Esophagus squamous epithelium (tissue), 4 donors: Measurements from ENCODE around the gene HECTD4.

Source experiments
- CTCF ChIP-seq, 6 experiments: fragments of 450-650 bp in 4 of 6; fragments of 200-600 bp in 2 of 6; sonication (generic) in 2 of 6; IDR thresholded peaks; one replicate each; pipeline ENCODE4 v1.5.1; 2016 to 2019; ENCODE audit warnings: antibody characterized with exemption in 6 of 6, mild to moderate bottlenecking in 4 of 6, moderate library complexity in 4 of 6
- POLR2A ChIP-seq, 4 donors: fragments of 450-650 bp; IDR thresholded peaks; one replicate each; pipeline ENCODE4 v1.6.1; 2017; ENCODE audit warnings: antibody characterized with exemption in 4 of 4, mild to moderate bottlenecking in 4 of 4, moderate library complexity in 3 of 4

DNA sequence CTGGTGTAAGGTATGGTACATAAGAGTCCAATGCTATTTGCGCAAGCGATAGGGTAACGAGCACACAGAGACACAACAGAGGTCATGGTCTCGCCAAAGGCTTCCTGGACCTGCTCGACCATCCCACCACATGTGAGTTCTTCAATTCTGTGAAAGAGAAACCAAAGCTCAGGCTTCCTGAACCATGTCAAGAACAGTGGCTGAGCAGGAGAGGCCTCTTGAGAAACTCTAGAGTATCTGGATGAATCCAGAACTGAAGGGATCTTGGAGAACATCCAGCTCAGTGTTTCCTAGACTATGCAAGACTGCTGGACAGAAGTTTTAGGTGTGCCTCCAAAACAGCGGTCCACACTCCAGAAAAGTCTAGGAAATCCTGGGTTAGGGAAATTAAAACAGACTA lies 142.3 kb downstream of the HECTD4 start:
- TF ChIP-seq CTCF (IDR thresholded peaks at IDR 0.05) (no peak), POLR2A (IDR thresholded peaks at IDR 0.05) (no peak)
